GM12878 (cell line): ENCODE results near the gene SHOC2. TPM values are rescaled to one million over a fixed set of nuclear protein-coding genes. Genes with fewer than 3 reads are reported as not detected.
A peak's percentile ranks its signal among the peaks of the same experiment; 100 is the strongest.

ENCODE experiments used
- ATAC-seq: fragments of 200-7000 bp; cut with Tn5 transposase; 3 replicates; pipeline ENCODE4 v1.9.1; 2020; ENCODE audit warnings: mild to moderate bottlenecking, moderate library complexity
- BruUV-seq: library from RNA; stranded (reverse); fragments of 400-500 nt; replicated peaks from 2 replicates; lab custom pipeline; 2021; lab: Mats Ljungman, UMichigan
- CTCF ChIA-PET: fragments of 300-600 bp; sonication (Branson Sonifier 250); formaldehyde crosslinking; extraction: SDS; loops from one replicate; lab custom pipeline; 2021; ENCODE audit warnings: inconsistent platforms; lab: Yijun Ruan, JAX
- POLR2A ChIA-PET: fragments of 350-600 bp; formaldehyde crosslinking; extraction: SDS; loops from one replicate; lab custom pipeline; 2021; ENCODE audit warnings: inconsistent platforms; lab: Charles Lee
- RAD21 ChIA-PET: fragments of 300-600 bp; sonication (Branson Sonifier 250); formaldehyde crosslinking; loops from one replicate; lab custom pipeline; 2023; ENCODE audit warnings: antibody characterized with exemption; ENCODE audit not compliant: unreplicated experiment; lab: Charles Lee
- SMC1A ChIA-PET: fragments of 300-600 bp; sonication (Branson Sonifier 250); formaldehyde crosslinking; loops from one replicate; lab custom pipeline; 2023; ENCODE audit not compliant: unreplicated experiment, uncharacterized antibody; lab: Charles Lee
- DNase-seq: peaks from one replicate; pipeline ENCODE4 v3.0.0-alpha.2; 2011; ENCODE audit warnings: low read depth, low spot score
- FAIRE-seq: peaks from 3 replicates; lab custom pipeline; 2011; peaks lifted over from hg19 to GRCh38; lab: Jason Lieb, UNC
- H2AFZ ChIP-seq: 2 replicates; pipeline ENCODE4 v1.6.0; 2011; ENCODE audit warnings: low read depth, low read length, control low read depth; ENCODE audit not compliant: control insufficient read depth
- H3K27ac ChIP-seq: 2 replicates; pipeline ENCODE4 v1.5.1; 2011; ENCODE audit warnings: control low read depth; ENCODE audit not compliant: control insufficient read depth, insufficient read depth
- H3K27me3 ChIP-seq, 2 experiments: replicated peaks in 1 of 2; 2 replicates each; pipeline versions ENCODE4 v1.6.0 to v1.6.1; 2011; ENCODE audit warnings: low read length in 1 of 2; ENCODE audit not compliant: control insufficient read depth in 2 of 2, insufficient read depth in 2 of 2
- H3K36me3 ChIP-seq, 2 experiments: 2 replicates each; pipeline ENCODE4 v1.5.1; 2011; ENCODE audit warnings: low read length in 1 of 2; ENCODE audit not compliant: control insufficient read depth in 2 of 2, insufficient read depth in 2 of 2
- H3K4me1 ChIP-seq: 2 replicates; pipeline ENCODE4 v1.6.1; 2011; ENCODE audit warnings: mild to moderate bottlenecking, low read length, moderate library complexity, mixed read lengths; ENCODE audit not compliant: control insufficient read depth, insufficient read depth
- H3K4me2 ChIP-seq: 2 replicates; pipeline ENCODE4 v1.6.0; 2011; ENCODE audit warnings: control low read depth; ENCODE audit not compliant: control insufficient read depth, insufficient read depth
- H3K4me3 ChIP-seq: fragments of 200-600 bp; sonication (generic); 2 replicates; pipeline ENCODE4 v1.5.1; 2016
- H3K79me2 ChIP-seq: 2 replicates; pipeline ENCODE4 v1.6.0; 2011; ENCODE audit warnings: low read length; ENCODE audit not compliant: control insufficient read depth, insufficient read depth
- H3K9ac ChIP-seq: 2 replicates; pipeline ENCODE4 v1.8.0; 2011; ENCODE audit warnings: low read length, control low read depth, mixed read lengths; ENCODE audit not compliant: control insufficient read depth, insufficient read depth
- H3K9me3 ChIP-seq: replicated peaks from 3 replicates; pipeline ENCODE4 v1.5.1; 2011; ENCODE audit warnings: mild to moderate bottlenecking, low read length; ENCODE audit not compliant: control insufficient read depth, insufficient read depth
- H4K20me1 ChIP-seq: 2 replicates; pipeline ENCODE4 v1.6.0; 2011; ENCODE audit not compliant: control insufficient read depth, insufficient read depth
- ATF7 ChIP-seq: fragments of 450-650 bp; IDR thresholded peaks from 2 replicates; pipeline ENCODE4 v1.6.1; 2016; ENCODE audit warnings: low read depth, mild to moderate bottlenecking
- CEBPZ ChIP-seq: fragments of 150-350 bp; IDR thresholded peaks from 2 replicates; pipeline ENCODE4 v1.6.1; 2016; ENCODE audit warnings: low read depth, low read length
- NR2C2 ChIP-seq: IDR thresholded peaks from 2 replicates; pipeline ENCODE4 v1.6.1; 2011; ENCODE audit warnings: borderline replicate concordance, low read depth; ENCODE audit not compliant: control insufficient read depth, insufficient read length
- SPI1 ChIP-seq: IDR thresholded peaks from 2 replicates; pipeline ENCODE4 v1.6.1; 2011; ENCODE audit warnings: low read depth, mild to moderate bottlenecking, low read length, moderate library complexity, borderline replicate concordance; ENCODE audit not compliant: insufficient read depth
- WGBS: methylation state at CpG from one replicate; pipeline ENCODE4 v1.1.6; 2016; ENCODE audit warnings: low lambda C conversion rate; ENCODE audit not compliant: insufficient replicate concordance, insufficient coverage; ENCODE audit errors: missing lambda C conversion rate; 5-methylcytosine and 5-hydroxymethylcytosine counted together
- in situ Hi-C: fragments of 300-500 bp; cut with MboI; formaldehyde crosslinking; loops from 9 replicates; pipeline ENCODE4 v1.14.3; 2018; ENCODE audit warnings: mixed read lengths
- intact Hi-C: fragments of 100-400 bp; cut with micrococcal nuclease; formaldehyde crosslinking; loops from one replicate; pipeline ENCODE4 v1.14.2; 2022; ENCODE audit not compliant: unreplicated experiment
- polyA plus RNA-seq, 11 experiments: library from polyadenylated mRNA; depleted of rRNA in 4 of 11; unstranded in 6 of 11; stranded (reverse) in 5 of 11; fragments of >200 nt; fragmentation: Nextera tagmentation in 4 of 11; fragmentation: Illumina TruSeq in 1 of 11; extraction: Ambion mirVana in 4 of 11; extraction: Trizol in 1 of 11; gene quantifications; 1 replicate in 1 of 11; 2 replicates in 10 of 11; pipeline versions ENCODE4 v1.2.1 to v1.2.3, GENCODE V29; 2011 to 2016; ENCODE audit warnings: inconsistent platforms in 2 of 11, missing spikeins in 2 of 11, low read depth in 1 of 11
- total RNA-seq, 4 experiments: library from RNA; depleted of rRNA in 3 of 4; stranded (reverse); fragments of >200 nt in 3 of 4; fragmentation: Illumina TruSeq in 1 of 4; extraction: Trizol in 1 of 4; gene quantifications; 2 replicates each; pipeline versions ENCODE4 v1.2.1 to v1.2.3, GENCODE V29; 2013 to 2021

Gene SHOC2
- total and polyA plus RNA-seq, 10 of the 15 experiments (the other 5 are each of a cell fraction or from before 2014, with no cell fraction given), result 24.8 to 65.3 (median 42.6) TPM

GRCh38 chr10:110966146-110966545 lies 46.7 kb downstream of the SHOC2 start (continued):
- TF ChIP-seq CEBPZ, result no peak

GRCh38 chr10:110967009-110967630 lies 47.7 kb downstream of the SHOC2 start:
- BruUV-seq, result no TSS peak
- FAIRE-seq (no peak), DNase-seq (no peak), ATAC-seq (peak; percentile 75)
- Histone ChIP-seq H3K36me3 (peaks cover 0 to 10% of the 10 kb centered on the region in 2 experiments; a peak in 2 of 4 replicates), H3K4me1 (peaks cover 6% of the 10 kb centered on the region; the same call in 1 of the 2 replicates), H4K20me1 (no peaks in the 10 kb centered on the region), H3K9me3 (peaks cover 3% of the 10 kb centered on the region), H3K9ac (no peak overlapping the region), H3K79me2 (peaks cover 90% of the 10 kb centered on the region), H3K27ac (peak overlapping the region; percentile 34; the same call in 1 of the 2 replicates), H2AFZ (no peak overlapping the region), H3K4me3 (no peak overlapping the region), H3K4me2 (no peak overlapping the region), H3K27me3 (no peaks in the 10 kb centered on the region)
- in situ Hi-C loops (no loop called here), intact Hi-C loops (loop anchor here (2.0 kb wide), 1 partner anchor 46 kb away; no protein-coding TSS in a partner anchor)
- ChIA-PET CTCF (no interaction called here), POLR2A (no interaction called here), RAD21 (no interaction called here), SMC1A (interaction anchor here (6.4 kb wide), 1 partner anchor 39 kb away, joined by 31 read pairs; no protein-coding TSS in a partner anchor)
- TF ChIP-seq ATF7 (peak; percentile 47), NR2C2 (no peak), SPI1 (peak; percentile 55; the same call in 1 of the 2 replicates)
- 31% methylated on average over 3 of the region's 3 CpGs for WGBS
